ENCODE data around the gene E2F6. TPM values are rescaled to one million over a fixed set of nuclear protein-coding genes. Genes with fewer than 3 reads are reported as not detected.

The E2F6 gene
- total and polyA plus RNA-seq, 10 of the 15 experiments (the other 5 are each of a cell fraction or from before 2014, with no cell fraction given), result 4.2 to 15.5 (median 11.3) TPM

DNA sequence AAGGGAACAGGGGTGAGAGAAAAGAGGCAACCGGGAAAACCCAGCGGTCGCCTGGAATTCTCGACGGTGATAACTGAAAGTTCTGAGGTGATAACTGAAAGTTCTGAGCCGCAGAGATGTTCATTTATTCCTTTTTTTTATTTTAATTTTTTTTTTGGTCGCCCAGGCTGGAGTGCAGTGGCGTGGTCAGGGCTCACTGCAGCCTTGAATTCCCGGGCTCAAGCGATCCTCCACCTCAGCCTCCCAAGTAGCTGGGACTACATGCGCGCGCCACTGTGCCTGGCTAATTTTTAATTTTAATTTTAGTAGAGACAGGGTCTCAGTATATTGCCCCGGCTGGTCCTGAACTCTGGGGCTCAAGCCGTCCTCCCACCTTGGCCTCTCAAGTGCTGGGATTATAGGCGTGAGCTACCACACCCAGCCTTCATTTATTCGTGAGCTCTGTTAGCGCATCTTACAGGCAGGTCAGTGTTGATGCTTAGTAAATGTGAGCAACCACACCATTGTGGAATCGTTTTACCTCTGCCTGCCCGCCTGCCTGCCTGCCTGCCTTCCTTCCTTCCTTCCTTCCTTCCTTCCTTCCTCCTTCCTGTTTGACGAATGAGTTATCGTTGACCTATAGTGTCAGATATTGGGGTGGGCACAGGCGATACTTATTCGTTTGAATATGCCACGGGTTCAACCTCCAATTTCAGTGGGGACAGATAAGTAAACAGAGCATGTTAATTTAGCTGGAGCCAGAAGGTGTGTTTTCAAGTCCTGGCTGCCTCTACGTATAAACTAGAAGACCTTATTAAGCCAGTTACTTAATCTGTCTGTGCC, 557 bp upstream of the E2F6 start:
- no peak for FAIRE-seq
- H3K4me1 ChIP-seq (ENCODE audit: control insufficient read depth, insufficient read depth, low read length), result peaks cover 13% of the 10 kb centered on the region; the same call in 1 of the 2 replicates
- no peak overlapping the region; the same call in 1 of the 2 replicates for H3K27ac ChIP-seq (ENCODE audit: control insufficient read depth, insufficient read depth)
- H3K36me3 ChIP-seq (ENCODE audit: control insufficient read depth in 2 of 2, insufficient read depth in 2 of 2, low read length in 1 of 2), result no peaks in the 10 kb centered on the region; a peak in 1 of 4 replicates
- ATAC-seq, result peak; percentile 59
- no peaks in the 10 kb centered on the region for H3K27me3 ChIP-seq (replicated peaks in 1 of 2; ENCODE audit: control insufficient read depth in 2 of 2, insufficient read depth in 2 of 2, low read length in 1 of 2)
- DNase-seq (ENCODE audit: low read depth, low spot score), result no peak
- TSS peak; percentile 78 for BruUV-seq (replicated peaks)
- intact Hi-C loops (cut with micrococcal nuclease; ENCODE audit: unreplicated experiment) (loop anchor here (10.0 kb wide), 1 partner anchor 308 kb away; no protein-coding TSS in a partner anchor), in situ Hi-C loops (cut with MboI) (no loop called here)
- ChIA-PET RAD21 (ENCODE audit: unreplicated experiment) (interaction anchor here (1.0 to 2.0 kb wide), 2 partner anchors 122 to 333 kb away, joined by 3 to 7 read pairs; partner anchors contain the start of gene ROCK2), POLR2A (no interaction called here), CTCF (interaction anchor here (0.7 to 3.3 kb wide), 7 partner anchors 11 to 333 kb away, joined by 3 to 32 read pairs (median 5); a partner anchor contains a TSS), SMC1A (ENCODE audit: uncharacterized antibody, unreplicated experiment) (interaction anchor here (1.0 kb wide), 2 partner anchors 8 to 10 kb away, joined by 3 to 5 read pairs; no protein-coding TSS in a partner anchor)
- peak overlapping the region; percentile 94 for H3K4me2 ChIP-seq (ENCODE audit: control insufficient read depth, insufficient read depth)
- peak overlapping the region; percentile 83 for H2AFZ ChIP-seq (ENCODE audit: control insufficient read depth, low read depth, low read length)
- H3K4me3 ChIP-seq, result peak overlapping the region; percentile 86
- H3K9ac ChIP-seq (ENCODE audit: control insufficient read depth, insufficient read depth, low read length), result peak overlapping the region; percentile 49; the same call in 1 of the 2 replicates
- TF ChIP-seq, protein P1, sequence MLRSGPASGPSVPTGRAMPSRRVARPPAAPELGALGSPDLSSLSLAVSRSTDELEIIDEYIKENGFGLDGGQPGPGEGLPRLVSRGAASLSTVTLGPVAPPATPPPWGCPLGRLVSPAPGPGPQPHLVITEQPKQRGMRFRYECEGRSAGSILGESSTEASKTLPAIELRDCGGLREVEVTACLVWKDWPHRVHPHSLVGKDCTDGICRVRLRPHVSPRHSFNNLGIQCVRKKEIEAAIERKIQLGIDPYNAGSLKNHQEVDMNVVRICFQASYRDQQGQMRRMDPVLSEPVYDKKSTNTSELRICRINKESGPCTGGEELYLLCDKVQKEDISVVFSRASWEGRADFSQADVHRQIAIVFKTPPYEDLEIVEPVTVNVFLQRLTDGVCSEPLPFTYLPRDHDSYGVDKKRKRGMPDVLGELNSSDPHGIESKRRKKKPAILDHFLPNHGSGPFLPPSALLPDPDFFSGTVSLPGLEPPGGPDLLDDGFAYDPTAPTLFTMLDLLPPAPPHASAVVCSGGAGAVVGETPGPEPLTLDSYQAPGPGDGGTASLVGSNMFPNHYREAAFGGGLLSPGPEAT (IDR thresholded peaks at IDR 0.05; ENCODE audit: low read depth), result peak; percentile 11; the same call in 1 of the 2 replicates
- TF ChIP-seq JUND (IDR thresholded peaks at IDR 0.05; ENCODE audit: low read depth, low read length), result no peak
- no peak for TF ChIP-seq GABPA (IDR thresholded peaks at IDR 0.05; ENCODE audit: low read depth)
- 0 out of 3 replicates have a peak, but pooled peaks of 1 of the 2 experiments have one; percentile 4 for TF ChIP-seq EGR1 (IDR thresholded peaks at IDR 0.05; ENCODE audit: borderline replicate concordance in 1 of 2, low read depth in 2 of 2, low read length in 2 of 2)
- TF ChIP-seq, protein P2, sequence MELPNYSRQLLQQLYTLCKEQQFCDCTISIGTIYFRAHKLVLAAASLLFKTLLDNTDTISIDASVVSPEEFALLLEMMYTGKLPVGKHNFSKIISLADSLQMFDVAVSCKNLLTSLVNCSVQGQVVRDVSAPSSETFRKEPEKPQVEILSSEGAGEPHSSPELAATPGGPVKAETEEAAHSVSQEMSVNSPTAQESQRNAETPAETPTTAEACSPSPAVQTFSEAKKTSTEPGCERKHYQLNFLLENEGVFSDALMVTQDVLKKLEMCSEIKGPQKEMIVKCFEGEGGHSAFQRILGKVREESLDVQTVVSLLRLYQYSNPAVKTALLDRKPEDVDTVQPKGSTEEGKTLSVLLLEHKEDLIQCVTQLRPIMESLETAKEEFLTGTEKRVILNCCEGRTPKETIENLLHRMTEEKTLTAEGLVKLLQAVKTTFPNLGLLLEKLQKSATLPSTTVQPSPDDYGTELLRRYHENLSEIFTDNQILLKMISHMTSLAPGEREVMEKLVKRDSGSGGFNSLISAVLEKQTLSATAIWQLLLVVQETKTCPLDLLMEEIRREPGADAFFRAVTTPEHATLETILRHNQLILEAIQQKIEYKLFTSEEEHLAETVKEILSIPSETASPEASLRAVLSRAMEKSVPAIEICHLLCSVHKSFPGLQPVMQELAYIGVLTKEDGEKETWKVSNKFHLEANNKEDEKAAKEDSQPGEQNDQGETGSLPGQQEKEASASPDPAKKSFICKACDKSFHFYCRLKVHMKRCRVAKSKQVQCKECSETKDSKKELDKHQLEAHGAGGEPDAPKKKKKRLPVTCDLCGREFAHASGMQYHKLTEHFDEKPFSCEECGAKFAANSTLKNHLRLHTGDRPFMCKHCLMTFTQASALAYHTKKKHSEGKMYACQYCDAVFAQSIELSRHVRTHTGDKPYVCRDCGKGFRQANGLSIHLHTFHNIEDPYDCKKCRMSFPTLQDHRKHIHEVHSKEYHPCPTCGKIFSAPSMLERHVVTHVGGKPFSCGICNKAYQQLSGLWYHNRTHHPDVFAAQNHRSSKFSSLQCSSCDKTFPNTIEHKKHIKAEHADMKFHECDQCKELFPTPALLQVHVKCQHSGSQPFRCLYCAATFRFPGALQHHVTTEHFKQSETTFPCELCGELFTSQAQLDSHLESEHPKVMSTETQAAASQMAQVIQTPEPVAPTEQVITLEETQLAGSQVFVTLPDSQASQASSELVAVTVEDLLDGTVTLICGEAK (IDR thresholded peaks at IDR 0.05; ENCODE audit: borderline replicate concordance), result 0 out of 2 replicates have a peak, but pooled peaks have one; percentile 56
- TF ChIP-seq MTA2 (IDR thresholded peaks at IDR 0.05; ENCODE audit: low read depth), result peak; percentile 12; the same call in 1 of the 2 replicates
- peak in 1 of 2 experiments; percentile 97; a peak in 2 of 4 replicates for TF ChIP-seq ETV6 (conservative IDR thresholded peaks at IDR 0.05 in 1 of 2, IDR thresholded peaks at IDR 0.05 in 1 of 2; ENCODE audit: borderline replicate concordance in 1 of 2, low read depth in 1 of 2)
- TF ChIP-seq, protein P3, sequence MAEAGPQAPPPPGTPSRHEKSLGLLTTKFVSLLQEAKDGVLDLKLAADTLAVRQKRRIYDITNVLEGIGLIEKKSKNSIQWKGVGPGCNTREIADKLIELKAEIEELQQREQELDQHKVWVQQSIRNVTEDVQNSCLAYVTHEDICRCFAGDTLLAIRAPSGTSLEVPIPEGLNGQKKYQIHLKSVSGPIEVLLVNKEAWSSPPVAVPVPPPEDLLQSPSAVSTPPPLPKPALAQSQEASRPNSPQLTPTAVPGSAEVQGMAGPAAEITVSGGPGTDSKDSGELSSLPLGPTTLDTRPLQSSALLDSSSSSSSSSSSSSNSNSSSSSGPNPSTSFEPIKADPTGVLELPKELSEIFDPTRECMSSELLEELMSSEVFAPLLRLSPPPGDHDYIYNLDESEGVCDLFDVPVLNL (IDR thresholded peaks at IDR 0.05; ENCODE audit: low read depth, low read length), result no peak
- H3K79me2 ChIP-seq (ENCODE audit: control insufficient read depth, insufficient read depth, low read length), result peaks cover 28% of the 10 kb centered on the region
- H4K20me1 ChIP-seq (ENCODE audit: control insufficient read depth, insufficient read depth), result no peaks in the 10 kb centered on the region
- 16% methylated on average over 26 of the region's 26 CpGs for WGBS (ENCODE audit: insufficient coverage, insufficient replicate concordance, low lambda C conversion rate, missing lambda C conversion rate)
- H3K9me3 ChIP-seq (replicated peaks; ENCODE audit: control insufficient read depth, insufficient read depth, low read length), result no peaks in the 10 kb centered on the region
